PFSK-1 (cell line): Measurements from ENCODE around the gene NARF.

Experiments used
- FOXP2 ChIP-seq: optimal IDR thresholded peaks from 2 replicates; pipeline ENCODE3; 2011; ENCODE audit warnings: borderline replicate concordance, control low read depth, inconsistent platforms; ENCODE audit not compliant: insufficient read depth; ENCODE audit errors: extremely low read length, extremely low read depth
- POLR2AphosphoS5 ChIP-seq: IDR thresholded peaks from 2 replicates; pipeline ENCODE4 v1.6.1; 2012; ENCODE audit warnings: low read depth, mild to moderate bottlenecking, control low read depth, low read length, moderate library complexity
- TF ChIP-seq, protein P1 (sequence below), 2 experiments: IDR thresholded peaks; 2 replicates each; pipeline versions ENCODE4 v1.6.1 to v1.8.0; 2011 to 2012; ENCODE audit warnings: low read depth in 2 of 2, low read length in 2 of 2, control low read depth in 1 of 2, inconsistent platforms in 1 of 2, mild to moderate bottlenecking in 1 of 2, moderate library complexity in 1 of 2; ENCODE audit not compliant: insufficient read depth in 1 of 2

DNA sequence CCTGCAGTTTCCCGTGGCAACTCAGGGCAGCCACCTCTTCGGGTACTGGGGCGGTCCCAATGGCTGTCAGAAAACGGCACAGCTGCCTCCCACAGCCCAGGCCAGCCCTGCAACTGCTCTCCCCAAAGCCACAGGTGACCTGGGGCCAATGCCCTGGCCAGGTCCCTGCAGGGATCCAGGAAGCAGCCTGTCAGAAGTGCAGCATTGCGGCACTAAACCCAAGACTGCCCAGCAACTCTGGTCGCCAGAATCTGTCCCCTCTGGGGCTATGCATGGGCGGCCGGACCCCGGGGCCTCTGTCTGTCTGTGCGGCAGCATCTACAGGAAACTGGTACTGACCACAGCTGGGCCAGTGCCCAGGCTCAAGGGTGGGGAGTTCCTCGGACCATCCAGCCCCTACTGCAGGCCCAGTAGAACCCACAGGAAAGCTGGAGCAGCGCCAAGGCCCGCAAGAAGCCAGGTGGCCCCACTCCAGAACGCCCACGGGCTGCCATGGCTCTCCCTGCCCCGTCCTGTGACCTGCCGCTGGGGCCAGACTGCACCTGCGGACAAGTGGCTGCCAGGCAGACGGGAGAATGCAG lies 13.5 kb upstream of the NARF start:
- TF ChIP-seq, protein P1, sequence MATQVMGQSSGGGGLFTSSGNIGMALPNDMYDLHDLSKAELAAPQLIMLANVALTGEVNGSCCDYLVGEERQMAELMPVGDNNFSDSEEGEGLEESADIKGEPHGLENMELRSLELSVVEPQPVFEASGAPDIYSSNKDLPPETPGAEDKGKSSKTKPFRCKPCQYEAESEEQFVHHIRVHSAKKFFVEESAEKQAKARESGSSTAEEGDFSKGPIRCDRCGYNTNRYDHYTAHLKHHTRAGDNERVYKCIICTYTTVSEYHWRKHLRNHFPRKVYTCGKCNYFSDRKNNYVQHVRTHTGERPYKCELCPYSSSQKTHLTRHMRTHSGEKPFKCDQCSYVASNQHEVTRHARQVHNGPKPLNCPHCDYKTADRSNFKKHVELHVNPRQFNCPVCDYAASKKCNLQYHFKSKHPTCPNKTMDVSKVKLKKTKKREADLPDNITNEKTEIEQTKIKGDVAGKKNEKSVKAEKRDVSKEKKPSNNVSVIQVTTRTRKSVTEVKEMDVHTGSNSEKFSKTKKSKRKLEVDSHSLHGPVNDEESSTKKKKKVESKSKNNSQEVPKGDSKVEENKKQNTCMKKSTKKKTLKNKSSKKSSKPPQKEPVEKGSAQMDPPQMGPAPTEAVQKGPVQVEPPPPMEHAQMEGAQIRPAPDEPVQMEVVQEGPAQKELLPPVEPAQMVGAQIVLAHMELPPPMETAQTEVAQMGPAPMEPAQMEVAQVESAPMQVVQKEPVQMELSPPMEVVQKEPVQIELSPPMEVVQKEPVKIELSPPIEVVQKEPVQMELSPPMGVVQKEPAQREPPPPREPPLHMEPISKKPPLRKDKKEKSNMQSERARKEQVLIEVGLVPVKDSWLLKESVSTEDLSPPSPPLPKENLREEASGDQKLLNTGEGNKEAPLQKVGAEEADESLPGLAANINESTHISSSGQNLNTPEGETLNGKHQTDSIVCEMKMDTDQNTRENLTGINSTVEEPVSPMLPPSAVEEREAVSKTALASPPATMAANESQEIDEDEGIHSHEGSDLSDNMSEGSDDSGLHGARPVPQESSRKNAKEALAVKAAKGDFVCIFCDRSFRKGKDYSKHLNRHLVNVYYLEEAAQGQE (IDR thresholded peaks at IDR 0.05; ENCODE audit: insufficient read depth in 1 of 2, low read depth in 2 of 2, low read length in 2 of 2): no peak
- TF ChIP-seq FOXP2 (no peak), POLR2AphosphoS5 (no peak)
